ENCODE measurements around the gene POLR2C. TPM values are rescaled to one million over a fixed set of nuclear protein-coding genes. Genes with fewer than 3 reads are reported as not detected.
A peak's percentile ranks its signal among the peaks of the same experiment; 100 is the strongest.

The POLR2C gene
- total RNA-seq, 2 donors from 2014 or later, result 63.8 to 85.4 TPM

- H3K36me3 Mint-ChIP-seq, result peaks cover 15% of the 10 kb centered on the region
Measured at GRCh38 chr16:57470711-57471110, 8.2 kb downstream of the POLR2C start.

GRCh38 chr16:57471209-57471608, 8.7 kb downstream of the POLR2C start:
- DNase-seq (ENCODE audit: low spot score) (no peak), ATAC-seq (no peak)
- H3K9me3 Mint-ChIP-seq, result no peaks in the 10 kb centered on the region
- H3K4me1 Mint-ChIP-seq (ENCODE audit: low read depth in 2 of 2), result peaks cover 3 to 15% of the 10 kb centered on the region in 2 donors
- H3K27ac Mint-ChIP-seq, result no peak overlapping the region
- H3K4me3 Mint-ChIP-seq, result no peak overlapping the region
- H3K36me3 Mint-ChIP-seq, result peaks cover 15% of the 10 kb centered on the region
- no peaks in the 10 kb centered on the region for H3K27me3 Mint-ChIP-seq

More at GRCh38 chr16:57470711-57471110, 8.2 kb downstream of the POLR2C start:
- ATAC-seq (no peak), DNase-seq (ENCODE audit: low spot score) (no peak)
- H3K27ac Mint-ChIP-seq, result no peak overlapping the region
- H3K4me3 Mint-ChIP-seq, result no peak overlapping the region
- H3K27me3 Mint-ChIP-seq, result no peaks in the 10 kb centered on the region
- no peaks in the 10 kb centered on the region for H3K9me3 Mint-ChIP-seq
- H3K4me1 Mint-ChIP-seq (ENCODE audit: low read depth in 2 of 2), result peaks cover 0 to 15% of the 10 kb centered on the region in 2 donors

- Mint-ChIP-seq H3K9me3 (no peaks in the 10 kb centered on the region), H3K27ac (peak overlapping the region in 1 of 2 donors; percentile 27), H3K36me3 (peaks cover 15% of the 10 kb centered on the region), H3K27me3 (no peaks in the 10 kb centered on the region), H3K4me1 (ENCODE audit: low read depth in 2 of 2) (peaks cover 8 to 17% of the 10 kb centered on the region in 2 donors), H3K4me3 (no peak overlapping the region)
- ATAC-seq (no peak), DNase-seq (ENCODE audit: low spot score) (no peak)
Measured at GRCh38 chr16:57471852-57472664, 9.6 kb downstream of the POLR2C start.

GRCh38 chr16:57472665-57473060, 10.2 kb downstream of the POLR2C start:
- H3K4me3 Mint-ChIP-seq, result no peak overlapping the region
- H3K36me3 Mint-ChIP-seq, result peaks cover 15% of the 10 kb centered on the region
- H3K9me3 Mint-ChIP-seq, result no peaks in the 10 kb centered on the region
- no peak for DNase-seq (ENCODE audit: low spot score)
- peaks cover 8 to 17% of the 10 kb centered on the region in 2 donors for H3K4me1 Mint-ChIP-seq (ENCODE audit: low read depth in 2 of 2)
- no peaks in the 10 kb centered on the region for H3K27me3 Mint-ChIP-seq
- H3K27ac Mint-ChIP-seq, result no peak overlapping the region
- ATAC-seq, result no peak

- Mint-ChIP-seq H3K36me3 (peaks cover 10% of the 10 kb centered on the region), H3K9me3 (no peaks in the 10 kb centered on the region), H3K4me3 (no peak overlapping the region), H3K27ac (no peak overlapping the region), H3K4me1 (ENCODE audit: low read depth in 2 of 2) (peaks cover 8 to 16% of the 10 kb centered on the region in 2 donors), H3K27me3 (no peaks in the 10 kb centered on the region)
- no peak for DNase-seq (ENCODE audit: low spot score)
- no peak for ATAC-seq
Measured at GRCh38 chr16:57473176-57473840, 10.8 kb downstream of the POLR2C start.

- H3K36me3 Mint-ChIP-seq, result peaks cover 5% of the 10 kb centered on the region
- no peaks in the 10 kb centered on the region for H3K27me3 Mint-ChIP-seq
- H3K9me3 Mint-ChIP-seq, result no peaks in the 10 kb centered on the region
- peaks cover 8 to 19% of the 10 kb centered on the region in 2 donors for H3K4me1 Mint-ChIP-seq (ENCODE audit: low read depth in 2 of 2)
- H3K4me3 Mint-ChIP-seq, result no peak overlapping the region
- H3K27ac Mint-ChIP-seq, result no peak overlapping the region
- DNase-seq (ENCODE audit: low spot score), result no peak
- no peak for ATAC-seq
Measured at GRCh38 chr16:57473906-57474305, 11.4 kb downstream of the POLR2C start.

- Mint-ChIP-seq H3K27ac (peak overlapping the region in 1 of 2 donors; percentile 27), H3K4me3 (peak overlapping the region; percentile 45), H3K27me3 (no peaks in the 10 kb centered on the region), H3K36me3 (peaks cover 5% of the 10 kb centered on the region), H3K4me1 (ENCODE audit: low read depth in 2 of 2) (peaks cover 8 to 23% of the 10 kb centered on the region in 2 donors), H3K9me3 (no peaks in the 10 kb centered on the region)
- ATAC-seq, result peak in 1 of 2 donors; percentile 1
- no peak for DNase-seq (ENCODE audit: low spot score)
Measured at GRCh38 chr16:57474671-57475661, 12.5 kb downstream of the POLR2C start.

GRCh38 chr16:57475711-57476339, 13.3 kb downstream of the POLR2C start:
- Mint-ChIP-seq H3K27ac (peak overlapping the region in 1 of 2 donors; percentile 27), H3K27me3 (no peaks in the 10 kb centered on the region), H3K4me3 (peak overlapping the region; percentile 45), H3K9me3 (no peaks in the 10 kb centered on the region), H3K4me1 (ENCODE audit: low read depth in 2 of 2) (peaks cover 8 to 23% of the 10 kb centered on the region in 2 donors), H3K36me3 (peaks cover 5% of the 10 kb centered on the region)
- DNase-seq (ENCODE audit: low spot score) (peak; percentile 84), ATAC-seq (peak; percentile 95 to 96)

GRCh38 chr16:57476546-57477410, 14.3 kb downstream of the POLR2C start:
- Mint-ChIP-seq H3K9me3 (no peaks in the 10 kb centered on the region), H3K27ac (peak overlapping the region in 1 of 2 donors; percentile 17), H3K27me3 (no peaks in the 10 kb centered on the region), H3K4me1 (ENCODE audit: low read depth in 2 of 2) (peaks cover 8 to 23% of the 10 kb centered on the region in 2 donors), H3K36me3 (peaks cover 5% of the 10 kb centered on the region), H3K4me3 (no peak overlapping the region)
- ATAC-seq (no peak), DNase-seq (ENCODE audit: low spot score) (no peak)

- ATAC-seq (no peak), DNase-seq (ENCODE audit: low spot score) (no peak)
- peaks cover 8 to 20% of the 10 kb centered on the region in 2 donors for H3K4me1 Mint-ChIP-seq (ENCODE audit: low read depth in 2 of 2)
- no peak overlapping the region for H3K27ac Mint-ChIP-seq
- no peak overlapping the region for H3K4me3 Mint-ChIP-seq
- no peaks in the 10 kb centered on the region for H3K9me3 Mint-ChIP-seq
- H3K27me3 Mint-ChIP-seq, result no peaks in the 10 kb centered on the region
- H3K36me3 Mint-ChIP-seq, result no peaks in the 10 kb centered on the region
Measured at GRCh38 chr16:57477531-57478202, 15.2 kb downstream of the POLR2C start.

- H3K27me3 Mint-ChIP-seq, result no peaks in the 10 kb centered on the region
- DNase-seq (ENCODE audit: low spot score), result no peak
- no peaks in the 10 kb centered on the region for H3K36me3 Mint-ChIP-seq
- H3K9me3 Mint-ChIP-seq, result no peaks in the 10 kb centered on the region
- H3K4me3 Mint-ChIP-seq, result no peak overlapping the region
- H3K4me1 Mint-ChIP-seq (ENCODE audit: low read depth in 2 of 2), result peaks cover 8 to 20% of the 10 kb centered on the region in 2 donors
- no peak for ATAC-seq
- H3K27ac Mint-ChIP-seq, result peak overlapping the region in 1 of 2 donors; percentile 77
Measured at GRCh38 chr16:57478396-57479204, 16.1 kb downstream of the POLR2C start.

Data from natural killer cell treated with Interleukin-12 subunit alpha and Interleukin-12 subunit beta and Interleukin-15 and Interleukin-18, amount 100 ng/mL, for 72 hours (primary cell).